Gastrocnemius medialis (tissue), 4 donors: ENCODE results near the gene PDK4.

Source experiments
- POLR2A ChIP-seq, 2 donors: fragments of 450-650 bp; IDR thresholded peaks; one replicate each; pipeline ENCODE4 v1.6.1; 2017; ENCODE audit warnings: antibody characterized with exemption in 2 of 2, mild to moderate bottlenecking in 2 of 2, moderate library complexity in 2 of 2
- TF ChIP-seq, protein P1 (sequence below), 5 experiments: fragments of 450-650 bp in 3 of 5; fragments of 200-600 bp in 2 of 5; sonication (generic) in 2 of 5; IDR thresholded peaks in 4 of 5; conservative IDR thresholded peaks in 1 of 5; 1 replicate in 4 of 5; 2 replicates in 1 of 5; pipeline ENCODE4 v1.5.1; 2016 to 2019; ENCODE audit warnings: antibody characterized with exemption in 5 of 5, mild to moderate bottlenecking in 3 of 5, moderate library complexity in 3 of 5

DNA sequence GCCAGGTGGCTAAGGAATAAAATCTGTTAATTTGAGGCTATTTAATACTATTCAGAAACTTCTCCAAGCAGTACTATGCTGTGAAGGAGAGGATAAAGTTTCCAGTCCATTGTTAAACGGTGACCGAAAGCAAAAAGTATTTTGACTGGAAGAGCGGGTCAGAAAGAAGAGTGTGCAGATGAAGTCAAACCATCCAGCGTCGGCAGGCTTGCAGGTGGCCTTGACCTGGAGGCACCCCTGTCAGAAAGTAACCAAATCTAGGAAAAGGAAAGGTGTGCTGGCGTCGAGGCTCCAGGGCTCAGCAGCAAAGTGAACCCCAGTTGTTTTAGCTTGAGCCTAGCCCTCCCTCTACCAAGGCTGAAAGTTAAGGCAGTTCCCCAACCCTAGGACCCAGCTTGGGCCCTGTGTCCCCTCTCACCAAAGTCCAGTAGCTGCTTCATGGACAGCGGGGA lies 544 bp downstream of the PDK4 start:
- no peak for TF ChIP-seq POLR2A (IDR thresholded peaks at IDR 0.05)
- TF ChIP-seq, protein P1, sequence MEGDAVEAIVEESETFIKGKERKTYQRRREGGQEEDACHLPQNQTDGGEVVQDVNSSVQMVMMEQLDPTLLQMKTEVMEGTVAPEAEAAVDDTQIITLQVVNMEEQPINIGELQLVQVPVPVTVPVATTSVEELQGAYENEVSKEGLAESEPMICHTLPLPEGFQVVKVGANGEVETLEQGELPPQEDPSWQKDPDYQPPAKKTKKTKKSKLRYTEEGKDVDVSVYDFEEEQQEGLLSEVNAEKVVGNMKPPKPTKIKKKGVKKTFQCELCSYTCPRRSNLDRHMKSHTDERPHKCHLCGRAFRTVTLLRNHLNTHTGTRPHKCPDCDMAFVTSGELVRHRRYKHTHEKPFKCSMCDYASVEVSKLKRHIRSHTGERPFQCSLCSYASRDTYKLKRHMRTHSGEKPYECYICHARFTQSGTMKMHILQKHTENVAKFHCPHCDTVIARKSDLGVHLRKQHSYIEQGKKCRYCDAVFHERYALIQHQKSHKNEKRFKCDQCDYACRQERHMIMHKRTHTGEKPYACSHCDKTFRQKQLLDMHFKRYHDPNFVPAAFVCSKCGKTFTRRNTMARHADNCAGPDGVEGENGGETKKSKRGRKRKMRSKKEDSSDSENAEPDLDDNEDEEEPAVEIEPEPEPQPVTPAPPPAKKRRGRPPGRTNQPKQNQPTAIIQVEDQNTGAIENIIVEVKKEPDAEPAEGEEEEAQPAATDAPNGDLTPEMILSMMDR (IDR thresholded peaks at IDR 0.05 in 4 of 5, conservative IDR thresholded peaks at IDR 0.05 in 1 of 5), result no peak
